Osteoblast (primary cell): ENCODE measurements around the gene FTH1. TPM values are rescaled to one million over a fixed set of nuclear protein-coding genes. Genes with fewer than 3 reads are reported as not detected.

Experiments used
- DNase-seq: peaks from one replicate; pipeline ENCODE4 v3.0.0; 2011; ENCODE audit warnings: low spot score, mixed read lengths; ENCODE audit not compliant: insufficient read length; ENCODE audit errors: missing footprints
- H2AFZ ChIP-seq: 2 replicates; pipeline ENCODE4 v1.6.0; 2011; ENCODE audit warnings: mild to moderate bottlenecking, low read length
- H3K27ac ChIP-seq: 2 replicates; pipeline ENCODE4 v1.5.1; 2011; ENCODE audit warnings: mild to moderate bottlenecking, low read depth, low read length, moderate library complexity
- H3K27me3 ChIP-seq: 2 replicates; pipeline ENCODE4 v1.6.0; 2012; ENCODE audit warnings: mild to moderate bottlenecking, control low read depth, inconsistent platforms, low read length, moderate library complexity; ENCODE audit not compliant: insufficient read depth
- H3K36me3 ChIP-seq: 2 replicates; pipeline ENCODE4 v1.5.1; 2011; ENCODE audit warnings: mild to moderate bottlenecking, low read length, control low read depth, moderate library complexity; ENCODE audit not compliant: insufficient read depth
- H3K4me1 ChIP-seq: 2 replicates; pipeline ENCODE4 v1.5.1; 2011; ENCODE audit warnings: mild to moderate bottlenecking, low read length, control low read depth, moderate library complexity; ENCODE audit not compliant: insufficient read depth
- H3K4me2 ChIP-seq: 2 replicates; pipeline ENCODE4 v1.6.0; 2011; ENCODE audit warnings: mild to moderate bottlenecking, low read length; ENCODE audit not compliant: insufficient read depth
- H3K4me3 ChIP-seq: fragments of 200-600 bp; sonication (generic); 3 replicates; pipeline ENCODE4 v1.5.1; 2012; ENCODE audit warnings: mild to moderate bottlenecking, low read length, inconsistent platforms; ENCODE audit not compliant: insufficient read depth
- H3K79me2 ChIP-seq: 2 replicates; pipeline ENCODE4 v1.6.0; 2012; ENCODE audit warnings: mild to moderate bottlenecking, low read length, control low read depth, inconsistent platforms; ENCODE audit not compliant: insufficient read depth
- H3K9me3 ChIP-seq: 2 replicates; pipeline ENCODE4 v1.5.1; 2011; ENCODE audit warnings: low read depth, low read length, control low read depth
- H4K20me1 ChIP-seq: 2 replicates; pipeline ENCODE4 v1.6.0; 2012; ENCODE audit warnings: mild to moderate bottlenecking, low read length, control low read depth; ENCODE audit not compliant: insufficient read depth
- total RNA-seq: library from RNA; depleted of rRNA; stranded (reverse); fragments of >200 nt; gene quantifications from 2 replicates; pipeline ENCODE4 v1.2.3, GENCODE V29; 2012
- TF ChIP-seq, protein P1 (sequence below): IDR thresholded peaks from 2 replicates; pipeline ENCODE4 v1.5.1; 2011; ENCODE audit warnings: mild to moderate bottlenecking, low read depth, low read length, moderate library complexity; ENCODE audit errors: extremely low read depth

Gene FTH1
- total RNA-seq, 1 donor, result 1,507 TPM

DNA sequence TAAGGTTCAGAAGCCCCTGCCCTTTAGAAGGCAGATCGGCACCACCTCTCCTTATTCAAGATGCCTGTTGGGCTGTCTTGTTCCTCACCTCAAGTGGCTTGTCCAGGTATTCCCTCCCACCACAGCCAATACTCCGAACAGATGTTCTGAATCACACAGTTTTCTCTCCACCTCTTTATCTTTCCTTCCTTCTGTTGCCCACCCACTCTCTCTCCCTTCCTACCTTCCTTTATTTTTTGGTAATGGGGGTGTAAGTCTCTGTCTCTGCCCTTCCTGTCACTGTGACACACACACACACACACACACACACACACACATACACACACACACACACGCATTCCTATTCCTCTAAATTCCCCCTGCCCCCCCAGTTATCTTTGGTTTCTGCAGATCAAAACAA lies 8.8 kb downstream of the FTH1 start:
- Histone ChIP-seq H2AFZ (no peak overlapping the region), H3K9me3 (no peaks in the 10 kb centered on the region), H3K79me2 (peaks cover 5% of the 10 kb centered on the region), H3K36me3 (peaks cover 8% of the 10 kb centered on the region), H3K4me2 (no peak overlapping the region), H3K4me3 (no peak overlapping the region), H3K27ac (no peak overlapping the region), H3K27me3 (no peaks in the 10 kb centered on the region), H4K20me1 (peaks cover 6% of the 10 kb centered on the region), H3K4me1 (peaks cover 27% of the 10 kb centered on the region)
- TF ChIP-seq, protein P1, sequence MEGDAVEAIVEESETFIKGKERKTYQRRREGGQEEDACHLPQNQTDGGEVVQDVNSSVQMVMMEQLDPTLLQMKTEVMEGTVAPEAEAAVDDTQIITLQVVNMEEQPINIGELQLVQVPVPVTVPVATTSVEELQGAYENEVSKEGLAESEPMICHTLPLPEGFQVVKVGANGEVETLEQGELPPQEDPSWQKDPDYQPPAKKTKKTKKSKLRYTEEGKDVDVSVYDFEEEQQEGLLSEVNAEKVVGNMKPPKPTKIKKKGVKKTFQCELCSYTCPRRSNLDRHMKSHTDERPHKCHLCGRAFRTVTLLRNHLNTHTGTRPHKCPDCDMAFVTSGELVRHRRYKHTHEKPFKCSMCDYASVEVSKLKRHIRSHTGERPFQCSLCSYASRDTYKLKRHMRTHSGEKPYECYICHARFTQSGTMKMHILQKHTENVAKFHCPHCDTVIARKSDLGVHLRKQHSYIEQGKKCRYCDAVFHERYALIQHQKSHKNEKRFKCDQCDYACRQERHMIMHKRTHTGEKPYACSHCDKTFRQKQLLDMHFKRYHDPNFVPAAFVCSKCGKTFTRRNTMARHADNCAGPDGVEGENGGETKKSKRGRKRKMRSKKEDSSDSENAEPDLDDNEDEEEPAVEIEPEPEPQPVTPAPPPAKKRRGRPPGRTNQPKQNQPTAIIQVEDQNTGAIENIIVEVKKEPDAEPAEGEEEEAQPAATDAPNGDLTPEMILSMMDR, result no peak
- DNase-seq, result no peak

DNA sequence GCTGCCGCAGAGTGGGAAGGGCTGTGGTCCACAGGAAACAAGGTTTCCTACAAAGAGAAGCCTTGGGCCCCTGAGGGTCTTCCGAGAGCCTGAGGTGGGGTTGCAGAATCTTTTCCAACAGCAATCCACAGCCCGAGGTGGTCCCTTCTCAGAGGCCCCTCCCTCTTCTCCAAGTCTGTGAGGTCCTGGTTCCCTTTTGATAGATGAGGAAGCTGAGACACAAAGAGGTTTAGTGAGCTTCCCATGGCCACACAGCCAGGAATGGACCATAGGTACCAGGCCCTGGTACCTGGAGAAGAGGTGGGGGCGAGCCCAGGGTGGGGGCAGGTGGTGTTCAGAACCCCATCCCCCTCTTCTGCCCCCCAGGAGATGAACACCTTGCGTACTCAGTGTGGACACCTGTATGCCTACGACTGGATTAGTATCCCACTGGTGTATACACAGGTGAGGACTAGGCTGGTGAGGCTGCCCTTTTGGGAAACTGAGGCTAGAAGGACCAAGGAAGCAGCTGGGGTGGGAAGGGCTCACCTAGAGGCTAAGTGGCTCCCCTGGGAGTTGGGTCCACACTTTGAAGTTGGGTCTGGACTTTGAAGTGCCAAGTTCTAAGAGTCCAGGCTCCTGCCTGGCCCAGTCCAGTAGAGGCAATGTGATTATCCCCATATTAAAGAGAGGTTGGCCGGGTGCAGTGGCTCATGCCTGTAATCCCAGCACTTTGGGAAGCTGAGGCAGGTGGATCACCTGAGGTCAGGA lies 10.2 kb downstream of the FTH1 start:
- peaks cover 4% of the 10 kb centered on the region for H4K20me1 ChIP-seq
- H3K79me2 ChIP-seq, result peaks cover 5% of the 10 kb centered on the region
- TF ChIP-seq, protein P1, result no peak
- H3K27me3 ChIP-seq, result no peaks in the 10 kb centered on the region
- H3K4me1 ChIP-seq, result peaks cover 20% of the 10 kb centered on the region
- no peak overlapping the region for H3K27ac ChIP-seq
- H2AFZ ChIP-seq, result no peak overlapping the region
- no peak overlapping the region for H3K4me2 ChIP-seq
- no peaks in the 10 kb centered on the region for H3K9me3 ChIP-seq
- no peak overlapping the region for H3K4me3 ChIP-seq
- no peak for DNase-seq
- H3K36me3 ChIP-seq, result peaks cover 3% of the 10 kb centered on the region

DNA sequence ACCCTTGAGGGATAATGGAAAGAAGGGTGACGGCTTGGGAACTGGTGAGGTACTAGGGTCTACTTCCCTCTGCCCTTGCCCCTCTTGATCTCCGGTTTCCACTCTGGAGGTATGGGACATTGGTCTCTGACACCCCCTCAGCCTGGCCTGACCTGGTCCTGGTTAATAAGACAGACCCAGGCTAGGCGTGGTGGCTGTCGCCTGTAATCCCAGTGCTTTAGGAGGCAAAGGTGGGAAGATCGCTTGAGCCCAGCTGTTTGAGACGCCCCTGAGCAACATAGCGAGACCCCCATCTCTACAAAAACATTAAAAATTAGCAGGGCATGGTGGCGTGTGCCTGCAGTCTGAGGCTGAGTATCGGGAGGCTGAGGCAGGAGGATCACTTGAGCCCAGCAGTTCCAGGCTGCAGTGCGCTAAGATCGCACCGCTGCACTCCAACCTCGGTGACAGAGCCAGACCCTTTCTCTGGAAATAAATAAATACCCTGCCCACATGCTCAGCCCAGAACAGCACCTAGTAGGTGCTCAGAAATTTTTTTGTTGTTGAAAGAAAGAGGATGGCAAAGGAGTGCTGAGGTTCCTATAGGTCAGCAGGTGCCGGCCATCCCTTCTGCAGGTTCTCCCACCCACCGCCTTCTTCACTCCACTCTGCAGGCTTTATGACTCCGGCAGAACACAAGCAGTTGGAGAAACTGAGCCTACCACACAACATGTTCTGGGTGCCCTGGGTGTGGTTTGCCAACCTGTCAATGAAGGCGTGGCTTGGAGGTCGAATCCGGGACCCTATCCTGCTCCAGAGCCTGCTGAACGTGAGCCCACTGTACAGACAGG lies 11.0 kb downstream of the FTH1 start:
- H3K9me3 ChIP-seq, result no peaks in the 10 kb centered on the region
- H3K27me3 ChIP-seq, result no peaks in the 10 kb centered on the region
- peaks cover 2% of the 10 kb centered on the region for H4K20me1 ChIP-seq
- no peak for DNase-seq
- TF ChIP-seq, protein P1, result no peak
- H3K36me3 ChIP-seq, result peaks cover 3% of the 10 kb centered on the region
- H3K27ac ChIP-seq, result no peak overlapping the region
- peaks cover 5% of the 10 kb centered on the region for H3K79me2 ChIP-seq
- peak overlapping the region; percentile 67 for H3K4me3 ChIP-seq
- no peak overlapping the region for H2AFZ ChIP-seq
- H3K4me1 ChIP-seq, result peaks cover 17% of the 10 kb centered on the region
- H3K4me2 ChIP-seq, result peak overlapping the region; percentile 85

DNA sequence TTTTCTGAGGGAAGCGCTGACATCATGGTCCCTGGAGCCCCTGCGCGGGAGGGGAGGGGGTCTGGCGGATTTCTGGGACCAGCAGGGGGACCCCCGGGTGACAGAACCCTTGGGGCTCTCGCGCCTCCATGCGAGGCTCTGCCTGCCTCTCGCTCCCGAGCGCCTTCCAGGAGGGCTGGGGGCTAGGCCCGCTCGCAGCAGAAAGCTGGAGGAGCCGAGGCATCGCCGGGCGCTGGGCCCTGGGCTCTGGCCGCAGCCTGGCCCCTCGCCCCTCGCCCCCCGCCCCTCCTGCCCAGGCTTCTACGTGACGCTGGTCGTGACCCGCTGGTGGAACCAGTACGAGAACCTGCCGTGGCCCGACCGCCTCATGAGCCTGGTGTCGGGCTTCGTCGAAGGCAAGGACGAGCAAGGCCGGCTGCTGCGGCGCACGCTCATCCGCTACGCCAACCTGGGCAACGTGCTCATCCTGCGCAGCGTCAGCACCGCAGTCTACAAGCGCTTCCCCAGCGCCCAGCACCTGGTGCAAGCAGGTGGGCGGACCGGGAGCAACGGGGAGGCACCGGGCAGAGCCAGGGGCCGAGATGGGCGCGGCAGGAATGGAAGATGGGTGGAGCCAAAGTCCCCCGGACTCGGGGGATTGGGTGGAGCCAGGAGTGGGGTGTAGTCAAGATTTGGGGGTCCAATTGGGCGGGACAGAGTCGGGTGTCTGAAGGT lies 11.9 kb downstream of the FTH1 start:
- Histone ChIP-seq H4K20me1 (no peaks in the 10 kb centered on the region), H3K27me3 (no peaks in the 10 kb centered on the region)

More for the DNA sequence above, 11.9 kb downstream of the FTH1 start:
- H3K27ac ChIP-seq, result peak overlapping the region; percentile 40
- peaks cover 14% of the 10 kb centered on the region for H3K4me1 ChIP-seq
- peak overlapping the region; percentile 85 for H3K4me2 ChIP-seq
- TF ChIP-seq, protein P1, result no peak
- no peaks in the 10 kb centered on the region for H3K9me3 ChIP-seq
- peak overlapping the region; percentile 67 for H3K4me3 ChIP-seq
- no peak for DNase-seq
- peaks cover 5% of the 10 kb centered on the region for H3K79me2 ChIP-seq
- peak overlapping the region; percentile 87 for H2AFZ ChIP-seq
- peaks cover 3% of the 10 kb centered on the region for H3K36me3 ChIP-seq
